Liver (tissue), 3 donors: ENCODE results near the gene NXPE3.

Source experiments
- CTCF ChIP-seq: fragments of 150-350 bp; IDR thresholded peaks from 2 replicates; pipeline ENCODE4 v1.5.1; 2017; ENCODE audit warnings: improper control_type of control experiment, low read depth, low read length; ENCODE audit not compliant: missing input control
- HNF4A ChIP-seq, 2 donors: conservative IDR thresholded peaks; 2 replicates each; pipeline ENCODE4 v1.6.1; 2016; ENCODE audit warnings: antibody characterized with exemption in 2 of 2, mild to moderate bottlenecking in 2 of 2
- TF ChIP-seq, protein P1 (sequence below): IDR thresholded peaks from 2 replicates; pipeline ENCODE4 v1.6.1; 2016; ENCODE audit warnings: antibody characterized with exemption
- donor health status: healthy.
- donor health status: healthy.

GRCh38 chr3:101803939-101804338 lies 24.9 kb downstream of the NXPE3 start:
- TF ChIP-seq, protein P1, sequence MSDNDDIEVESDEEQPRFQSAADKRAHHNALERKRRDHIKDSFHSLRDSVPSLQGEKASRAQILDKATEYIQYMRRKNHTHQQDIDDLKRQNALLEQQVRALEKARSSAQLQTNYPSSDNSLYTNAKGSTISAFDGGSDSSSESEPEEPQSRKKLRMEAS: no peak
- no peak for TF ChIP-seq CTCF
- no peak for TF ChIP-seq HNF4A (conservative IDR thresholded peaks at IDR 0.05)
